Hematopoietic multipotent progenitor cell (in vitro differentiated cells): ENCODE results near the gene SLFN5. TPM values are rescaled to one million over a fixed set of nuclear protein-coding genes. Genes with fewer than 3 reads are reported as not detected.
"Not testable (repeated sequence)": the region's sequence is repeated elsewhere in the genome, so short reads cannot be mapped to it uniquely, and the experiment has no call there.

Source experiments
- DNase-seq, 3 donors: peaks; one replicate each; pipeline ENCODE4 v3.0.0-alpha.2; 2011 to 2015; ENCODE audit warnings: low read depth in 2 of 3, low spot score in 2 of 3
- total RNA-seq: library from RNA; depleted of rRNA; stranded (reverse); fragments of >200 nt; gene quantifications from one replicate; pipeline ENCODE4 v1.2.3, GENCODE V29; 2012

The SLFN5 gene
- total RNA-seq, 1 donor: 0.81 TPM

GRCh38 chr17:35287286-35287811, 44.5 kb downstream of the SLFN5 start:
- peak in 1 of 3 donors; percentile 14 for DNase-seq

- no peak for DNase-seq
Observed at GRCh38 chr17:35289222-35289621, 46.4 kb downstream of the SLFN5 start.

- peak in 1 of 3 donors; percentile 24 for DNase-seq
Observed at GRCh38 chr17:35291802-35292201, 48.9 kb downstream of the SLFN5 start.

GRCh38 chr17:35293151-35293847, 50.4 kb downstream of the SLFN5 start:
- peak in 1 of 3 donors; percentile 30 for DNase-seq

DNA sequence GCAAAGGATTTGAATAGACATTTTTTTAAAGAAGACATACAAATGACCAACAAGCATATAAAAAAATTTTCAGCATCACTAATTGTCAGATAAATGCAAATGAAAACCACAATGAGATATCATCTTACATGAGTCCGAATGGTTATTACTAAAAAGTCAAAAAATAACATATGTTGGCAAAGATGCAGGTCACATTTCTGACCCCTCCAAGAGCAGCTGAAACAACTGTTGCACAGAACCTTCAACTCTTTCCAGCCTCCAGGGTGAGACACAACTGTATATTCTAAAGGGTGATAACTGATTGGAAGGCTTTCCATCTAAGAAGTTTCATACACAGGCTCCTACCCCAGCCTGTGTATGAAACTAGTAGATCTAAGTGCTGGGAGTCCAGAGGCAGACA, 51.9 kb downstream of the SLFN5 start:
- DNase-seq: no peak

- no peak for DNase-seq
Observed at GRCh38 chr17:35295686-35296085, 52.8 kb downstream of the SLFN5 start.

DNA sequence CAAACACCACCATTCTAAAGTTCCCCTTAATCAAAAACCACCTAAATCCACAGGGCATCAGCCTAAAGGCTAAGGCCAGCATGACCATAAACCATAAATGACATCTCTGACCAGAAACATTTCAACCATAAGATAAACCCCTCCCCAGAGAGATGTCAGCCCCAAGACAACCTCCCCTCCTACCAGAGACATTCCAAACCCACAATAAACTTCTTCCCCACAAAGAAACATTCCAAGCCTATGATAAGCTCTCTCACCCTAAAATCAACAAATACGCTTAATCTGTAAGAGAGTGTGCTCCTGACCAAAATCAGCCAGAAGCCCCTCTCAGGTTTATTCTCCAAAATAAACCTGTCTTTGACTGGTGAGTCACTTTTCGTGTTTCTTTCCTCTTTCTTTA, 54.8 kb downstream of the SLFN5 start:
- no peak for DNase-seq

- no peak for DNase-seq
Observed at GRCh38 chr17:35298639-35299038, 55.8 kb downstream of the SLFN5 start.

- no peak for DNase-seq
Observed at GRCh38 chr17:35299135-35299534, 56.3 kb downstream of the SLFN5 start.

GRCh38 chr17:35309345-35309744, 66.5 kb downstream of the SLFN5 start:
- DNase-seq: not testable (repeated sequence)

DNA sequence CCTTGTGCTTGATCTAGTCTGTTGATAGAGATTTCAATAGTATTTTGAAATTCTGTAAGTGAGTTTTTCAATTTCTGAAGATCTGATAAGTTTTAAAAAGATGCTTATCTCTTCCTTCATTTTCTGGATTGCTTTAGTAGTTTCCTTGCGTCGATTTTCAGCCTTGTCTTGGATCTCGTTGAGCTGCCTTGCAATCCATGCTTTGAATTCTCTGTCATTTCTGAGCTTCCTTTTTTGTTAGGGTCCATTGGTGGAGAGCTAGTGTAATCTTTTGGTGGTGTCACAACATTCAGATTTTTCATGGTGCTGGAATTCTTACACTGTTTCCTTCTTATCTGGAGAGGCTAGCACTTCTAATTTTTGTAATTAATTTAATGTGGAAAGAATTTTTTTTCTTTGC, 69.5 kb downstream of the SLFN5 start:
- DNase-seq: no peak

DNA sequence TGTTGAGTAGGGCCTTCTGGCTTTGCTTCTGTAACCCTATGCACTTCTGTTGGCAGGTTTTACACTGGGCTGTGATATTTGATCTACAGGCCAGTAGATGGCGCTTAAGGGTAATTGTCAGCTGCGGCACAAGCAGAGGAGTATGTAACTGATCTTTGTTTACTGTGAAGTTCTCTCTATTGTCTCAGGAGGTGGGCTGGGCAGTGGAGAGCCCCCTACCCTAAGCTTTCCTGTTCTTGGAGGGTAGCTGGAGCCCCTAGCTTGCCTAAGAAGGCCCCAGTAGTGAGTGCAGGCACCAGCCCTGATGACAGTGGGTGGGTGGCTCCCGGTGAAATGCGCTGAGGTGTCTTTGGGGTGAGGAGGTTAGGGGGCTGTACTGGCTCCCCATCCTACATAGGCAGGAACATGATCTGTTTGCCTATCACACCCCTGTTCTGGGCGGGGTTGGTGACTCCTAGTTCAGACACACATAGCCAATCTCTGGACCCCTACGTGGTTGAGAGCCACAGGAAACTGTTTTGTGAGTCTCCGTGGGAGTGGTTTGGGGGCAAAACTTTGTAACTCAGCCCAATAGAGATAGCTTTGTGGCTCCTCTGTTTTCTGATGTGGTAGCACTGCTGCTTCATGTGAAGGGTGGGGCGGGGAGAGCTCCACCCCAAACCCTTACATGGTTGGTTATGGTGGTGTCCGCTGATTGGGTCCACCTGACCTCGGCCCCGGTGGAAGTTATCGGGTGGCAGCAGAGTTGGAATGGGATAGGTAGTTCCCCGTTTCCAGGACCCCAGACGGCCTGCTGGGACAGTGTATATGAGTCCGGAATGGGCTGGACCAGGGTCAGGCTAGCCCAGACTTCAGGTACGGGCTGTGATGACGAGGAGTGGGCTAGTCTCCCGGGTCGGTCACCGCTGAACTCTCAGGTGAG, 70.2 kb downstream of the SLFN5 start:
- DNase-seq: peak; percentile 66 to 82 (median 78)

- no peak for DNase-seq
Observed at GRCh38 chr17:35313875-35314409, 71.1 kb downstream of the SLFN5 start.

- no peak for DNase-seq
Observed at GRCh38 chr17:35314415-35315216, 71.7 kb downstream of the SLFN5 start.

DNA sequence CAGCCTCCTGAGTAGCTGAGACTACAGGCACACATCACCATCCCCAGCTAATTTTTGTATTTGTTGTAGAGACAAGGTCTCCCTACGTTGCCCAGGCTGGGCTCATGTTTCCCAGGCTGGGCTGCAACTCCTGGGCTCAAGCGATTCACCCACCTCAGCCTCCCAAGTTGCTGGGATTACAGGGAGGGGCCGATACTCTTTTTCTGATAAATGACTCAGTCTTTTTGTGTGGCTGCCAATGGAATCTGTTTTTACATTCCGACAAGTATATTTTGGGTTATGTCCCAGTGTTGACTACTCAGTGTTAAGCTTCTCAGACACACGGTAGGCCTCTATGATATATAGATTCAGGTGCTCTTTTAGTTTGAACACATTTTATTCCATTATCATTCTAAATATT, 72.4 kb downstream of the SLFN5 start:
- DNase-seq: no peak

DNA sequence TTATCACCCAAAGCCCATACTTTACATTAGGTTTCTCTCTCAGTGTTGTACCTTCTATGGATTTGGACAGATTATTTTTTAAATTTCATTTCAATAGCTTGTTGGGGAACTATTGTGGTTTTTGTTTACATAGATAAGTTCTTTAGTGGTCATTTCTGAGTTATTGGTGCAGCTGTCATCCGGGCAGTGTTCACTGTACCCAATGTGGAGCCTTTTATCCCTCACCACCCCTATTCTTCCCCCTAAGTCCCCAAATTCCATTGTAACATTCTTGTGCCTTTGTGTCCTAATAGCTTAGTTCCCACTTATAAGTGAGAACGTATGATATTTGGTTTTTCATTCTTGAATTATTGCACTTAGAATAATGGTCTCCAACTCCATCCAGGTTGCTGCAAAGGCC, 73.1 kb downstream of the SLFN5 start:
- no peak for DNase-seq

DNA sequence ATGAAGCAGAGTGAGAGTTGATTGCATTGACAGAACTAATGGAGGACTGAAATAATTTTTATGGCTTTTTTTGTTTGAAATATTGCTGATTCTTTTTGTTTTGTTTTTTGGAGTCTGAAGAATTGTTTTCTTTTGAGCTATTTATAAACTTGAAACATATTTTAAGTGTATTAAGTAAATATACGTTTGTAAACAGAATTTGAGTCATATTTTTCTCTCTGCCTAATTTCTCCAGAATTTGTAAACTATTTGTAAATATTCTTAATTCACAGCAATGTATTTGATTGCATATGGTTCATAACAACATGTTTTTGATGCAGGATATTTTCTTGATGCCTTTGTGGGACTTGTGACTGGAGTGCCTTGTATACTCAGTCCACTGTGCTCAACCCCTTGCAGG, 79.9 kb downstream of the SLFN5 start:
- no peak for DNase-seq
